MM.1S (cell line): ENCODE results near the gene ALX3.

Source experiments
- DNase-seq: peaks from one replicate; pipeline ENCODE4 v3.0.0-alpha.2; 2015
- H2AFZ ChIP-seq: fragments of 300-600 bp; sonication (generic); 2 replicates; pipeline ENCODE4 v1.6.0; 2016; ENCODE audit warnings: antibody characterized with exemption, low read length
- H3F3A ChIP-seq: fragments of 300-600 bp; sonication (generic); 2 replicates; pipeline ENCODE4 v1.6.1; 2016; ENCODE audit warnings: mild to moderate bottlenecking, antibody characterized with exemption, low read length, moderate library complexity, mixed read lengths; ENCODE audit not compliant: insufficient read depth
- H3K27ac ChIP-seq: fragments of 300-600 bp; sonication (generic); 2 replicates; pipeline ENCODE4 v1.5.1; 2016; ENCODE audit warnings: mild to moderate bottlenecking, low read length
- H3K27me3 ChIP-seq: fragments of 300-600 bp; sonication (generic); replicated peaks from 2 replicates; pipeline ENCODE4 v1.6.0; 2016; ENCODE audit warnings: low read length; ENCODE audit not compliant: insufficient read depth
- H3K36me3 ChIP-seq: fragments of 300-600 bp; sonication (generic); replicated peaks from 2 replicates; pipeline ENCODE4 v1.6.1; 2016; ENCODE audit warnings: mild to moderate bottlenecking, low read length, mixed read lengths; ENCODE audit not compliant: insufficient read depth
- H3K4me1 ChIP-seq: fragments of 300-600 bp; sonication (generic); 2 replicates; pipeline ENCODE4 v1.6.1; 2016; ENCODE audit warnings: low read length, mixed read lengths
- H3K4me2 ChIP-seq: fragments of 300-600 bp; sonication (generic); 2 replicates; pipeline ENCODE4 v1.6.0; 2016; ENCODE audit warnings: low read depth, low read length
- H3K4me3 ChIP-seq: fragments of 300-600 bp; sonication (generic); 2 replicates; pipeline ENCODE4 v1.5.1; 2016; ENCODE audit warnings: low read length, mixed read lengths
- H3K79me2 ChIP-seq: fragments of 300-600 bp; sonication (generic); 2 replicates; pipeline ENCODE4 v1.6.1; 2016; ENCODE audit warnings: mixed run types, low read length, mixed read lengths
- H3K9ac ChIP-seq: fragments of 300-600 bp; sonication (generic); 2 replicates; pipeline ENCODE4 v1.6.1; 2016; ENCODE audit warnings: low read length, mixed read lengths
- H3K9me2 ChIP-seq: fragments of 300-600 bp; sonication (generic); replicated peaks from 2 replicates; pipeline ENCODE4 v1.6.1; 2016; ENCODE audit warnings: mild to moderate bottlenecking, low read length, mixed read lengths; ENCODE audit not compliant: insufficient read depth
- H3K9me3 ChIP-seq: fragments of 300-600 bp; sonication (generic); replicated peaks from 2 replicates; pipeline ENCODE4 v1.6.1; 2016; ENCODE audit warnings: mild to moderate bottlenecking, low read length, mixed read lengths; ENCODE audit not compliant: insufficient read depth
- H4K20me1 ChIP-seq: fragments of 300-600 bp; sonication (generic); 2 replicates; pipeline ENCODE4 v1.6.1; 2016; ENCODE audit warnings: mild to moderate bottlenecking, low read length, moderate library complexity, mixed read lengths; ENCODE audit not compliant: insufficient read depth
- EZH2 ChIP-seq: fragments of 300-600 bp; sonication (generic); optimal IDR thresholded peaks from 2 replicates; pipeline ENCODE3; 2017; ENCODE audit warnings: low read depth, mild to moderate bottlenecking, antibody characterized with exemption, low read length, mixed read lengths
- EZH2phosphoT487 ChIP-seq: fragments of 300-600 bp; sonication (generic); IDR thresholded peaks from 2 replicates; pipeline ENCODE4 v1.6.1; 2018; ENCODE audit warnings: antibody characterized with exemption, low read length
- TF ChIP-seq, protein P1 (sequence below): fragments of 300-600 bp; sonication (generic); IDR thresholded peaks from 2 replicates; pipeline ENCODE4 v1.5.1; 2016; ENCODE audit warnings: antibody characterized with exemption, low read length, mixed read lengths

Gene ALX3

GRCh38 chr1:110056285-110056683 lies 14.2 kb downstream of the ALX3 start:
- Histone ChIP-seq H3F3A (no peaks in the 10 kb centered on the region), H3K9ac (no peak overlapping the region), H3K9me2 (no peaks in the 10 kb centered on the region), H3K36me3 (no peaks in the 10 kb centered on the region), H4K20me1 (no peaks in the 10 kb centered on the region), H3K4me3 (no peak overlapping the region), H3K27me3 (no peaks in the 10 kb centered on the region), H3K9me3 (no peaks in the 10 kb centered on the region), H2AFZ (no peak overlapping the region), H3K79me2 (no peaks in the 10 kb centered on the region), H3K27ac (no peak overlapping the region), H3K4me1 (no peaks in the 10 kb centered on the region), H3K4me2 (no peak overlapping the region)
- no peak for DNase-seq
- TF ChIP-seq EZH2 (no peak), EZH2phosphoT487 (no peak)
- TF ChIP-seq, protein P1, sequence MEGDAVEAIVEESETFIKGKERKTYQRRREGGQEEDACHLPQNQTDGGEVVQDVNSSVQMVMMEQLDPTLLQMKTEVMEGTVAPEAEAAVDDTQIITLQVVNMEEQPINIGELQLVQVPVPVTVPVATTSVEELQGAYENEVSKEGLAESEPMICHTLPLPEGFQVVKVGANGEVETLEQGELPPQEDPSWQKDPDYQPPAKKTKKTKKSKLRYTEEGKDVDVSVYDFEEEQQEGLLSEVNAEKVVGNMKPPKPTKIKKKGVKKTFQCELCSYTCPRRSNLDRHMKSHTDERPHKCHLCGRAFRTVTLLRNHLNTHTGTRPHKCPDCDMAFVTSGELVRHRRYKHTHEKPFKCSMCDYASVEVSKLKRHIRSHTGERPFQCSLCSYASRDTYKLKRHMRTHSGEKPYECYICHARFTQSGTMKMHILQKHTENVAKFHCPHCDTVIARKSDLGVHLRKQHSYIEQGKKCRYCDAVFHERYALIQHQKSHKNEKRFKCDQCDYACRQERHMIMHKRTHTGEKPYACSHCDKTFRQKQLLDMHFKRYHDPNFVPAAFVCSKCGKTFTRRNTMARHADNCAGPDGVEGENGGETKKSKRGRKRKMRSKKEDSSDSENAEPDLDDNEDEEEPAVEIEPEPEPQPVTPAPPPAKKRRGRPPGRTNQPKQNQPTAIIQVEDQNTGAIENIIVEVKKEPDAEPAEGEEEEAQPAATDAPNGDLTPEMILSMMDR, result no peak

GRCh38 chr1:110055493-110056284 lies 14.8 kb downstream of the ALX3 start:
- no peaks in the 10 kb centered on the region for H3K27me3 ChIP-seq
- H3K9me2 ChIP-seq, result no peaks in the 10 kb centered on the region
- no peaks in the 10 kb centered on the region for H3F3A ChIP-seq
- no peaks in the 10 kb centered on the region for H3K79me2 ChIP-seq
- H3K27ac ChIP-seq, result no peak overlapping the region
- no peaks in the 10 kb centered on the region for H3K36me3 ChIP-seq
- no peaks in the 10 kb centered on the region for H3K4me1 ChIP-seq
- no peak for TF ChIP-seq EZH2
- no peak for TF ChIP-seq EZH2phosphoT487
- TF ChIP-seq, protein P1, result no peak
- no peak overlapping the region for H2AFZ ChIP-seq
- H3K4me2 ChIP-seq, result no peak overlapping the region
- H3K4me3 ChIP-seq, result no peak overlapping the region
- no peak overlapping the region for H3K9ac ChIP-seq
- DNase-seq, result no peak
- H3K9me3 ChIP-seq, result no peaks in the 10 kb centered on the region
- H4K20me1 ChIP-seq, result no peaks in the 10 kb centered on the region

- Histone ChIP-seq H3K9ac (no peak overlapping the region), H3K9me3 (no peaks in the 10 kb centered on the region), H3K4me2 (no peak overlapping the region), H3K27ac (no peak overlapping the region), H3K36me3 (no peaks in the 10 kb centered on the region), H2AFZ (no peak overlapping the region), H3F3A (no peaks in the 10 kb centered on the region), H4K20me1 (no peaks in the 10 kb centered on the region), H3K79me2 (no peaks in the 10 kb centered on the region), H3K4me3 (no peak overlapping the region), H3K9me2 (no peaks in the 10 kb centered on the region), H3K4me1 (no peaks in the 10 kb centered on the region), H3K27me3 (no peaks in the 10 kb centered on the region)
- DNase-seq, result peak; percentile 9
- TF ChIP-seq EZH2, result no peak
- TF ChIP-seq, protein P1, result peak; percentile 69
Observed at GRCh38 chr1:110053552-110054428, 16.7 kb downstream of the ALX3 start.
